ENCODE results near the gene RNF182. TPM values are rescaled to one million over a fixed set of nuclear protein-coding genes. Genes with fewer than 3 reads are reported as not detected.

RNF182 gene
- total and polyA plus RNA-seq, 9 of the 15 experiments (the other 6 are each of a cell fraction or from before 2014, with no cell fraction given) = 12.8 to 22.8 (median 17.5) TPM

GRCh38 chr6:13907614-13908215 is 17.0 kb upstream of the RNF182 start:
- Histone ChIP-seq H3K9me3 (replicated peaks; ENCODE audit: control insufficient read depth, insufficient read depth, low read depth, low read length) (no peaks in the 10 kb centered on the region), H3K27me3 (ENCODE audit: control insufficient read depth in 2 of 2, insufficient read depth in 2 of 2, low read length in 2 of 2) (peaks cover 0 to 8% of the 10 kb centered on the region in 2 experiments; a peak in 2 of 5 replicates), H3K36me3 (ENCODE audit: control insufficient read depth, insufficient read depth, low read length) (no peaks in the 10 kb centered on the region), H3K79me2 (ENCODE audit: control insufficient read depth, insufficient read depth, low read length) (no peaks in the 10 kb centered on the region), H3K4me1 (replicated peaks in 1 of 2; ENCODE audit: control insufficient read depth in 2 of 2, insufficient read depth in 2 of 2, low read length in 2 of 2) (peaks cover 13 to 16% of the 10 kb centered on the region in 2 experiments; a peak in 4 of 5 replicates), H3K4me3 (no peak overlapping the region), H4K20me1 (replicated peaks; ENCODE audit: control insufficient read depth, insufficient read depth, low read length) (no peaks in the 10 kb centered on the region), H3K9me1 (ENCODE audit: control insufficient read depth, insufficient read depth, low read length) (no peaks in the 10 kb centered on the region), H2AFZ (ENCODE audit: low read depth, low read length) (no peak overlapping the region), H3K4me2 (ENCODE audit: insufficient read depth, low read length) (no peak overlapping the region), H3K27ac (ENCODE audit: extremely low read depth, low read depth, low read length) (no peak overlapping the region), H3K9ac (ENCODE audit: insufficient read depth in 1 of 2, low read depth in 2 of 2, low read length in 2 of 2) (no peak overlapping the region)
- in situ Hi-C loops (cut with MboI) (loop anchor here (5.0 kb wide), 1 partner anchor 240 kb away; no protein-coding TSS in a partner anchor), intact Hi-C loops (cut with micrococcal nuclease) (loop anchor here (5.0 to 10.0 kb wide), 2 partner anchors 220 to 333 kb away; partner anchors contain the start of gene SIRT5)
- POLR2A ChIA-PET = interaction anchor here (1.4 to 1.5 kb wide), 2 partner anchors 8 to 16 kb away, joined by 4 to 7 read pairs; no protein-coding TSS in a partner anchor
- CTCF ChIA-PET (ENCODE audit: low intra/inter-chr PET ratio) = interaction anchor here (2.2 to 3.4 kb wide), 3 partner anchors 139 to 237 kb away, joined by 7 to 34 read pairs (median 20); no protein-coding TSS in a partner anchor
- TF ChIP-seq E2F5 (CRISPR knock-in tag; IDR thresholded peaks at IDR 0.05) = no peak
- TF ChIP-seq, protein P1, sequence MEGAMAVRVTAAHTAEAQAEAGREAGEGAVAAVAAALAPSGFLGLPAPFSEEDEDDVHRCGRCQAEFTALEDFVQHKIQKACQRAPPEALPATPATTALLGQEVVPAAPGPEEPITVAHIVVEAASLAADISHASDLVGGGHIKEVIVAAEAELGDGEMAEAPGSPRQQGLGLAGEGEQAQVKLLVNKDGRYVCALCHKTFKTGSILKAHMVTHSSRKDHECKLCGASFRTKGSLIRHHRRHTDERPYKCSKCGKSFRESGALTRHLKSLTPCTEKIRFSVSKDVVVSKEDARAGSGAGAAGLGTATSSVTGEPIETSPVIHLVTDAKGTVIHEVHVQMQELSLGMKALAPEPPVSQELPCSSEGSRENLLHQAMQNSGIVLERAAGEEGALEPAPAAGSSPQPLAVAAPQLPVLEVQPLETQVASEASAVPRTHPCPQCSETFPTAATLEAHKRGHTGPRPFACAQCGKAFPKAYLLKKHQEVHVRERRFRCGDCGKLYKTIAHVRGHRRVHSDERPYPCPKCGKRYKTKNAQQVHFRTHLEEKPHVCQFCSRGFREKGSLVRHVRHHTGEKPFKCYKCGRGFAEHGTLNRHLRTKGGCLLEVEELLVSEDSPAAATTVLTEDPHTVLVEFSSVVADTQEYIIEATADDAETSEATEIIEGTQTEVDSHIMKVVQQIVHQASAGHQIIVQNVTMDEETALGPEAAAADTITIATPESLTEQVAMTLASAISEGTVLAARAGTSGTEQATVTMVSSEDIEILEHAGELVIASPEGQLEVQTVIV (CRISPR knock-in tag; IDR thresholded peaks at IDR 0.05; ENCODE audit: borderline replicate concordance) = no peak
- no peak for ATAC-seq
- FAIRE-seq = no peak
- BruUV-seq (replicated peaks) = no TSS peak
- 0% methylated on average over 2 of the region's 2 CpGs for WGBS (ENCODE audit: insufficient coverage, low coverage, missing lambda C conversion rate)
- no peak for DNase-seq (ENCODE audit: extremely low read depth in 1 of 4, low spot score in 3 of 4)
